Chondrocyte (in vitro differentiated cells): ENCODE measurements around the gene B3GALNT2. TPM values are rescaled to one million over a fixed set of nuclear protein-coding genes. Genes with fewer than 3 reads are reported as not detected.

ENCODE experiments used
- DNase-seq: peaks from one replicate; pipeline ENCODE4 v3.0.0; 2021; ENCODE audit warnings: mixed read lengths, low spot score
- H3K27ac Mint-ChIP-seq: one replicate; pipeline ENCODE4 v1.8.0; 2021; ENCODE audit warnings: mild to moderate bottlenecking, moderate library complexity, mixed read lengths; ENCODE audit not compliant: unreplicated experiment
- H3K27me3 Mint-ChIP-seq: 2 replicates; pipeline ENCODE4 v1.8.0; 2021; ENCODE audit warnings: low read depth, mixed read lengths
- H3K36me3 Mint-ChIP-seq: 2 replicates; pipeline ENCODE4 v1.8.0; 2021; ENCODE audit warnings: low read depth, mixed read lengths
- H3K4me1 Mint-ChIP-seq: 2 replicates; pipeline ENCODE4 v1.8.0; 2021; ENCODE audit warnings: low read depth, mild to moderate bottlenecking, mixed read lengths
- H3K4me3 Mint-ChIP-seq: one replicate; pipeline ENCODE4 v1.8.0; 2021; ENCODE audit warnings: mild to moderate bottlenecking, moderate library complexity, mixed read lengths; ENCODE audit not compliant: unreplicated experiment
- H3K9me3 Mint-ChIP-seq: 2 replicates; pipeline ENCODE4 v1.8.0; 2021; ENCODE audit warnings: low read depth, mixed read lengths
- CTCF ChIP-seq: fragments of 200-600 bp; sonication (generic); IDR thresholded peaks from 2 replicates; pipeline ENCODE4 v1.5.0; 2021; ENCODE audit warnings: antibody characterized with exemption, mild to moderate bottlenecking, moderate library complexity
- total RNA-seq: library from RNA; stranded (reverse); gene quantifications from 3 replicates; pipeline ENCODE4 v1.2.1, GENCODE V29; 2021

The B3GALNT2 gene
- total RNA-seq, 1 donor from 2014 or later = 30.4 TPM

GRCh38 chr1:235429143-235429542 is 75.1 kb downstream of the B3GALNT2 start:
- Mint-ChIP-seq H3K4me3 (no peak overlapping the region), H3K9me3 (no peaks in the 10 kb centered on the region), H3K27ac (no peak overlapping the region), H3K36me3 (peaks cover 3% of the 10 kb centered on the region), H3K27me3 (no peaks in the 10 kb centered on the region), H3K4me1 (peaks cover 15% of the 10 kb centered on the region)
- no peak for DNase-seq
- no peak for TF ChIP-seq CTCF

GRCh38 chr1:235427447-235427846 is 76.8 kb downstream of the B3GALNT2 start:
- Mint-ChIP-seq H3K4me1 (peaks cover 15% of the 10 kb centered on the region), H3K4me3 (no peak overlapping the region), H3K36me3 (no peaks in the 10 kb centered on the region), H3K27me3 (no peaks in the 10 kb centered on the region), H3K27ac (no peak overlapping the region), H3K9me3 (no peaks in the 10 kb centered on the region)
- TF ChIP-seq CTCF = no peak
- no peak for DNase-seq

- Mint-ChIP-seq H3K27ac (no peak overlapping the region), H3K4me1 (peaks cover 15% of the 10 kb centered on the region), H3K9me3 (no peaks in the 10 kb centered on the region), H3K36me3 (no peaks in the 10 kb centered on the region), H3K4me3 (no peak overlapping the region), H3K27me3 (no peaks in the 10 kb centered on the region)
- no peak for TF ChIP-seq CTCF
- no peak for DNase-seq
Observed at GRCh38 chr1:235426680-235427079, 77.6 kb downstream of the B3GALNT2 start.

GRCh38 chr1:235426143-235426542 is 78.1 kb downstream of the B3GALNT2 start:
- TF ChIP-seq CTCF = no peak
- Mint-ChIP-seq H3K36me3 (no peaks in the 10 kb centered on the region), H3K4me1 (peaks cover 12% of the 10 kb centered on the region), H3K9me3 (no peaks in the 10 kb centered on the region), H3K27ac (no peak overlapping the region), H3K27me3 (no peaks in the 10 kb centered on the region), H3K4me3 (no peak overlapping the region)
- no peak for DNase-seq

- Mint-ChIP-seq H3K36me3 (no peaks in the 10 kb centered on the region), H3K4me3 (no peak overlapping the region), H3K9me3 (no peaks in the 10 kb centered on the region), H3K27ac (no peak overlapping the region), H3K27me3 (no peaks in the 10 kb centered on the region), H3K4me1 (peaks cover 5% of the 10 kb centered on the region)
- no peak for TF ChIP-seq CTCF
- no peak for DNase-seq
Observed at GRCh38 chr1:235425357-235425756, 78.9 kb downstream of the B3GALNT2 start.
